ENCODE results near the gene ZFAND2B.

ZFAND2B gene

GRCh38 chr2:219206328-219207133 lies at the start of gene ZFAND2B:
ZFAND2B (plus strand) TSS chr2:219206782; CDS start chr2:219206988, 206 bp downstream.
- DNase-seq: peak; percentile 79 to 86

DNA sequence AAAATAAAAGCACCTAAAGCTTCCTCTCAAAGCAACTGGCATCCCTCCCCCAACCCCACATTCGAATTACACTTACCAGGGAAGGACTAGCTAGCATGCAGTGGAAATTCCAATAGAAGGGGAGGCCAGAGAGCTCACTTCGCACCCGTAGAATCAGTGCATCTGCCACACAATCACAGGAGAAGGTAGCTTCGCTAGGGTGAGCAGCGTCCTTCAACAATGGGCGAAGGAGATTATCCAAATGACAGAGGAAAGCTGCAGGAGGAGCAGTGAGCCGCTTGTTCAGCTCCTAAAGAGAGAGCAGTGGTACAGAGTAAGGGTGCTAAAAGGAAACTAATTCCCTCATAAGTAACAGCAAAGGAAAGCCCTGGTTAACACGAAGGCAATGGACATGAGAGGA lies 49.2 kb upstream of the ZFAND2B start:
- DNase-seq: no peak

DNA sequence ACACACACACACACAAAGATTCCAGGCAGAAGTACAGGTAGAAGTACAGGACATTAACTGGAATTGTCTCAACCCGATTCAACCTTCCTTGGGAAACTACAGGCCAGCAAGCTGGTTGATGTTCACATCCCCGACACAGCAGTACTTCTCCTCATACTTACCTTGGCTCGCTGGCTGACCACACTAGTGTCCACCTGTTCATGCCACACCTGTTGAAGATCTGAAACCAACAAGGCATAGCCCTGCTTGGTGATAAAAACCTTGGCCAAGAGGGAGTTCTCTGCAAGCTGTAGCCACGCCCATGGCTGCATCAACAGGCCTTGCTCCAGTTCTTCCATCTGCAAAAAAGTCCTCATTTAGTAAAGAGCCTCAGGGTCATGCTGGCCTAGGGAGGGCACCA lies 48.6 kb upstream of the ZFAND2B start:
- no peak for DNase-seq

GRCh38 chr2:219158586-219158985 lies 48.0 kb upstream of the ZFAND2B start:
- no peak for DNase-seq

DNA sequence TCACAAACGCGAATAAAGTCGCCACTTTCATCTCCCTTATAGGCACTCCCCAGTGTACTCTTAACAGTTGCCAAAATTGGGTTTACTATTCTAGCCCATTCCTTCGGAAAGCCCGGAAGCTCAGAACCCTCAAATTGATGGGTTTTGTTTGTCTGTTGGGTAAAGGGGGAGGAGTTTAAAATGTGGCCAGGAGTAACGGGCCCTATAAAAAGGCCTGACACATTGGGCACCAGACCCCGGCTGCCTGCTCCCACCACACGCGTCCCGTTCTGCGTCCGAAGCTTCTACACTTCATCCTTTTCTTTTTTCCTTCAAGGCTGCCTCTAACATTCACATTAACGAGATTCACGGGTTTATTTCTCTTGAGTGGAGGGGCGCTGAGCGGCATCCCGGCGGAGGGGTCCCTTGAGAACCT lies 46.8 kb upstream of the ZFAND2B start:
- DNase-seq: no peak

DNA sequence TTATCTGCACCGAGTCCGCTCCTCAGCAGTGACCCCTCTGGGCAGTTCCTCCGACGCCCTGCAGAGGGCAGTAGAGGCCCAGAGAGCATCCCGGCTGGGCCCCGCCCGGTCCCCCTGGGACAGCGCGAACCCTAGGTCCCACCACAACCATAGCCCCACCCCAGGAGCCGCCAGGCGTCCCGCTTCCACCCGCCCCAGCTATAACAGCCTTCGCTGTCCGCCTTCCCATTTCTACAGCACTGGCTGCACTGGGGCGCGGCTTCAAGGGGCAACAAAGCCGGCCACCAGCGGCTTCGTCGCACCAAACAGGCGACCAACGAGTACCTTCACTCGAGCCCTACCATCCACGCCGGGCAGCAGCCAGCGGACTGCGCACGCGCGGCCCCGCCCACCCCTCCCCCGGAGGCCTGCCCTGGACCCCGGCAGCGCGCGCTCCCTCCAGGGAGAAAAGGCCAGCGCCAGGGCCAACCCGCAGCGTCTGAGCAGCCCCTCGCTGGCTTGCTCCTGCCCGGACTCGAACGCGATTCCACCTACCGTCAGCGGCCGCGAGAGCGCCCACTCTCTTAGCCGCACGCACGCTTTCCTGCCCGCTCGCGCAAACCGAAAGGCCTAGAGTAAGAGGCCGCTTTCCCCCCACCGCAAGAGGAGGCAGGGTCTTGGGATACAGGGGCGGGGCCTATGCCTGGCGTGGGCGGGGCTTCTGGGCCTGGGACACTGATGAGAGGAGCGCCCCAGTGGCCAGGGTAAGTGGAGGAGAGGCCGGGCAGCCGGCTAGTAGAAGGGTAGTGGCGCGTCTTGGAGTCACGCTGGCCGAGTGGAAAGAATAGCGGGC lies 46.2 kb upstream of the ZFAND2B start, which contains the start of gene NHEJ1:
Gene NHEJ1, minus strand, starts transcription at position 630 of the 832 bp plus-strand sequence. CDS start 2,453 bp downstream, outside the sequence.
- peak; percentile 81 to 88 for DNase-seq

- no peak for DNase-seq
Measured at GRCh38 chr2:219161097-219161496, 45.5 kb upstream of the ZFAND2B start.

DNA sequence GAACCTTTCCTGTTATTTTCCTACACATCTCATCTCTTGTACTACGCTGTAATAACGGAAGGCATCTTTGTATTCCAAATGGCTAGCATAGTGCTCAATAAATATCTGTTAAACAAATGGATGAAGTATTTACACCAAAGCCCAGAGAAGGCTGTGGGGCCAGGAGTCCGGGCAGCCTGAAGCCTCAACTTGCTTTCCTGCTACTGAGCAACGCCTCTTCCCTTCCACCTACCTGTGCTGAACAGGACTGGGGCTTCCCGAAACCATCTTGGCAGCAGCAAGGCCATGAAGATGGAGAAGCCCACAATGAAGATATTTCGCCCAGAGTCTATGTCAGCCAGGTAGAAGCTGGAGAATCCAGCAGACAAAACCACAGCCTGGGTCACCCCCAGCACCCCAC lies 43.4 kb upstream of the ZFAND2B start:
- no peak for DNase-seq

DNA sequence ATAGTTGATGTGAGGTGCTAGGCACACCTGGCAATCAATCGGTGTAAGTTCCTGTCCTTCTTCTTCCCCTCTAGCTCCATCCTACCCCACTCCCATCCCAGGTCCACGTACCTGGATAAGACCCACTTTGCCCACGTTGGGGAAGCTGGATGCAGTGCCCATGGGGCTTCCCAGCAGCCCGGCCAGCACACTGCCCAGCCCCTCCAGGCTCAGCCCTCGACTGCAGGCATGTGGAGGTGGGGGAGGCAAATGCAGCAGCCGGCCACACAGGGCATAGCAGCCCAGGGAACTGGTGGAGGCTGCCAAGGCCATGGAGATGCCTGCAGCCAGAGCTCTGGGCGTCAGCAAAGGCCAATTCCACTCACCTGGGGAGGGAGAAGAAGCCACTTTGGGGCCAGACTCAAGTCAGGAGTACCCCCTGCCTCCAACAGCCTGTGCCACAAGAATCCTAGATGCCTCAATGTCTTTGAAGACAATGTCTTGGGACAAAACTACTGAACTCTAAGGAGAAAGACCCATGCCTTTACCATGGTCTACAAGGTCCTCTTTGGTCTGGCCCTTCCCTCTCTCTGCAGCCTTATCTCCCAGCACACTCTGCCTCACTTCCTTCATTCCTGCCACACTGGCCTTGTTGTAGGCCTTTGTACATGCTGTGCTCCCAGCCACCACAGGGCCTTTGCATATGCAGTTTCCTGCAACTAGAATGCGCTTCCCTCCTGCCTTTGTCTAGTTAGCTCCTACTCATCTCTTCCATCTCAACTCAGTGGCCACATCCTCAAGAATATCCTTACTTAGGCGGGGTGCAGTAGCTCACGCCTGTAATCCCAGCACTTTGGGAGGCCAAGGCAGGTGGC lies 41.3 kb upstream of the ZFAND2B start:
- DNase-seq: no peak

GRCh38 chr2:219167997-219168396 lies 38.6 kb upstream of the ZFAND2B start:
- no peak for DNase-seq

GRCh38 chr2:219168526-219168925 lies 38.1 kb upstream of the ZFAND2B start:
- no peak for DNase-seq

DNA sequence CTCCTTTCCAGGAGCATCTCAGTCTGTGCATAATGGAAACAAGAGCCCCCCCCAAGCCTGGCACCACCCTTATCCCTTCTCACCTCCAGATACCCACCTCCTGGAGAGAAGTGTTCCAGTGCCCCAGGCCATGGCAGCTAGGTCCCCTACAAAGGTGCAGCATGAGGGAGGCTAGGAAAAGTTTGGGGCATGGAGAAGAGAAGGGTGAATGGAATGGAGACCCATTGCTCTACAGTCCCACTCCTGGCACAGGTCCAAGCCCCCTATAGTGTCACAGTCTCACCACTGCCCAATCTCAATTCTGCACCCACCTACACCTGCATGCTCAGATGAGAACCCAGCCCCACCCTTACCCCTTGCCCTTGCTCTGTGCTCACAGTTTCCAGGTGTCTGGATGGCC lies 37.6 kb upstream of the ZFAND2B start:
- no peak for DNase-seq

DNA sequence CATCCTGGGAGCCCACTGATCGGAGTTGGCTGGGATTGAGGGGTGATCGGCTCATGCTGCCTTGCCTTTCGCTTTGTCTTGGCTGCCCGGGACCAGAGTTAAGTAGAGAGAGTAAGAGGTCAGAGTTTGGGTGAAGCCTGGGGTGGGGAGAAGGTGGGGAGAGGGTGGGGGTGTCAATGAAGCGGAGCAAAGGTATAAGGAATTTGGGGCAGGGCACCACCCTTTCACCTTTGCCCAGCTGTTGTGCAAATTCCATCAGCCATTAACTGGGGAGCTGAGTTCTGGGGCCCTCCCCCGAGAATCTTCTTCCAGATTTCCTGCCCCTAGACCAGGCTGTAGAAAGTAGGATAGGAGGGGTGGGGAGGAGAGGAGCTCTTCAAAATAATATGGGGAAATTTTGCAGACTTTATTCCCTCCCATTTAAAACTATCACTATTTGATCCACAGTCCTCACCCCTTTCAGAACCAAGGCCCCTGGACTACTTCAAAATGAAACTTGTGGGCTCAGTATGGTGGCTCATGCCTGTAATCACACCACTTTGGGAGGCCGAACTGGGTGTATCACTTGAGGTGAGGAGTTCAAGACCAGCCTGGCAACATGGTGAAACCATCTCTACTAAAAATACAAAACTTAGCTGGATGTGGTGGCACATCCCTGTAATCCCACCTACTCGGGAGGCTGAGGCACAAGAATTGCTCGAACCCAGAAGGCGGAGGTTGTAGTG lies 36.5 kb upstream of the ZFAND2B start, which contains the start of gene SLC23A3:
Gene SLC23A3, minus strand, starts transcription at position 100 of the 725 bp plus-strand sequence. Its CDS starts 45 bp downstream, at position 55.
- no peak for DNase-seq

GRCh38 chr2:219171231-219171651 lies 35.3 kb upstream of the ZFAND2B start:
- peak in 1 of 2 experiments; percentile 9 for DNase-seq

DNA sequence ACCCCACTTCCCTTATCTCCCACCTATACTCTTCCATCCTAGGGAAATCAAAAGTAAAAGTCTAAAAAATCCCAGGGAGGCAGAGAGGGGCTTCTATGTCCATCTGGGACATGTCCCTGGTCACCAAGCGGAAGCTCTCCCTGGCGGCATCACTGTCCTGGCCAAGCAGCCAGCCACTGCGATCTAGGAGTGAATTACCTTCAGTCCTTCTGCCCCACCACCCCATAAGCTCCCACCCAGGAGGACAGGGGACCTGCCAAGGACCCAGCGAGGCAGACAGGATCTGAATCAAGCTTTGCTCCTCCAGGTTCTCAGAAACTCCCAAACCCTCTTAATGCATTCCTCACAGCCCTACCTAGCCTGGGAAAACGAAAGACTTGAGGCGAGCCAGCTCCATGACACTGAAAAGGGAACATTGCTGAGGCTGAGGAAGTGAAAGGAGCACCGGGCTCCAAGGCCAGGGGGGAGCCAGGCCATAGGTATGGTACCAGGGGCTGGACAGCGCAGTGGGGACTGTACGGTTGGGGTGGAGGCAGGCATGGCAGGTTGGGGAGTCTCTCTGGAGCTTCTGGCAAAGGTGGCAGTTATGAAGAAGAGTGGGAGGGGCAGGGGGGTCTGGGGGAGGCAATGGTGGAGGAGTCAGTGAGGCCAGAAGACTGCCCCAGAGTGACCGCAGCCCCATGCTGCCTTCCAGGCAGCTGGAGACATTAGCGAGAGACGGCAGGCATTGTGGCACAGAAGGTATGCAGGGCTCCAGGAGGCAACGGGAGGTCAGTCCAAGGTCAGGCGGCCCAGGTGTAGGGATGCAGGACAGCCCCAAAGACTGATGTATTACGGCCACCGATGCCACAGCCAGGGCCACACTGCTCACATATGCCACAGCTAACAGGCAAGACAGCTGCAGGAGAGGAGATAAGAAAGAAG lies 34.1 kb upstream of the ZFAND2B start:
- DNase-seq: no peak

- DNase-seq: no peak
Measured at GRCh38 chr2:219173176-219173575, 33.4 kb upstream of the ZFAND2B start.

DNA sequence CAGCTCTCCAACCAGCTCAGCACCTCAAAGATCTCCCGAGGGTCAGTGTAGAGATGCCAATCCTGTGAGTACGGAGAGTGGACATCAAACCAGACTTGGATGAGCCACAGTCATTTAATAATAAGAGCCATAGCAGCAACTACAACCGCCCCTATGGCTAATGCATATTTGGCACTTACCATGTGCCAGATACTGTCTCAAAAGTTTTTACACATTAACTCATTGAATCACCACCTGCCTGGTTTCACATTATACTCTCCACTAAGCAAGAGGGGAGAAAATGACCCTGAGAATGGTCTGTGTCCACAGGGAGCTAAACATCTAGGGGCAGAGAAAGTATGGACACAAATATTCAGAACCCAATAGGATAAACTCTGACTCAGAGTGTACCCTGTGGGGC lies 32.4 kb upstream of the ZFAND2B start:
- no peak for DNase-seq

DNA sequence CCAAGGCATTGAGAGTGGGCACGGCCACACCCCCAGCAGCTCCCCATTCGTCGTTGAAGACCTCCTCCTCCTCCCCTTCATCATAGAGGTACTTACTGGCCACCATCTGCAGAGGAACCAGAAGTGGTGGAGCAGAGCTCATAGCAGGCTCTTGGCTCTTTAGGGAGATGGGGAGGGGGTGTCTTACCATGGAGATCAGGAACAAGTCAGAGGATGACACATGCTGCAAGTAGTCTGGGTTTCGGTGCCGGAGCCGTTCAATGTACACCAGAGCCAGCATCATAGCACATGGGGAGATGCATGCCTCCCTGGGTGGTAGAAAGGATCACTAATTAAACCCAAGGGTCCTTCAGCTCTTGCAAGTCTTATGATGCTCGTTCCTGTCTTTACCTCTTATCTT lies 31.8 kb upstream of the ZFAND2B start:
- no peak for DNase-seq

DNA sequence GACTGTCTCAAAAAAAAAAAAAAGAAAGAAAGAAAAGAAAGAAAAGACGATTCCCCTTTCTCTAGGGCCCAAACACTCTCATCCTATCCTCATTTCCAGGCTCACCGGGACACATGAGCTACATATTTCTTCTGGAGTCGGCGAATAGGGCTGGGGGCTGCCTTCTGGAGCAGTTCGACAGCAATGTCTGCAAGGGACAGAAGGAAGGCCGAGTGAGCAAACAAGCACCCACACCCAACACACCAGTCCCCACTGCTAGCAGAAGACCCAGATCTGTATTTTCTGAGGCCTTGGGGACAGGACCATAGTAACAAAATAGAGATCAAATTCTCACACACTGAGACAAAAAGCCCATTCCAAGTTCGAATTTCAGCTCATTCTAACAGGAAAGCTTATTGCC lies 31.1 kb upstream of the ZFAND2B start:
- no peak for DNase-seq

DNA sequence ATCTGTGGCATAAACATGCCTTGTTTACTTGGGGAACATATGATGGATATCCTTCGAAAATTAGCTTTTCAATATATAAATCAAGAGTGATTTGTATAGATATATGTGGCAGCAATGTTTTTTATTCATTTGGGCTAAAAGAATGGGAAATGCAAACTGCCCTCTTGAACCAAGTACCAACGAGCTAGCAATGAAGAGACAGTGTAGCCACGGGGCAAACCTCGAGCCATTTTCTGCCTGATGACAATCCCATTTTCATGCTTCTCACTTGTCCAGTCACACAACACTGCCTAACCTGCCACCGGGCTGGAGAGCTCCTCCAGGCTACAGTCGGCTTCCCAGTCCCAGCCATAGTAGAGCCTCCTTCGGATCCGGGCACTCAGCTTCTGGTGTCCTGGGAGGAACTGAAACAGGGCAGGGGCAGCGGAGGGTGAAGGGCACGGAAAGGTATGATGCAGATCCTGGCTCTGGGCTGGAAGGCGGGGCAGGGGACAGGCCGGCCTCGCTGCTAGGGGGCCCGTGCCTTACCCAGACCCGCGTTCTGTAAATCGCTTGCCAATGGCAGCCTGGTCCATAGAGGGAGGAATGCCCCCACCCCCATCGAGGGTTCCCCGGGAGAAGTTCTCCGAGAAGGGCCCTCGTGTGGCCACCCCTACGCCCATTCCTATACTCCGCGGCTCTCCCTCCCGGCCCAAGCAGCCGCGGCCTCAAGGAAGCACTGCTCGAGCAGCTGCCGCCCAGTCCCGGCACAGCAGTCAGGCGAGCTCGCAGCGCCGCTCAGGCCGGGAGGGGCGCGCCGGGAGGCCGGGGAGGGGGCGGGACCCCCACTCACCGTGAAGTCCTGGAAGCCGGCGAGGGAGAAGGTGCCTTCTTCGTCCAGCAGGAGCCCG lies 30.4 kb upstream of the ZFAND2B start:
- DNase-seq: peak in 1 of 2 experiments; percentile 51

Measured in SW 1271 (cell line).